ENCODE measurements around the gene SEMA6A. TPM values are rescaled to one million over a fixed set of nuclear protein-coding genes. Genes with fewer than 3 reads are reported as not detected.

Gene SEMA6A
- total and polyA plus RNA-seq, 7 donors: 4.9 to 55.7 (median 25.0) TPM

DNA sequence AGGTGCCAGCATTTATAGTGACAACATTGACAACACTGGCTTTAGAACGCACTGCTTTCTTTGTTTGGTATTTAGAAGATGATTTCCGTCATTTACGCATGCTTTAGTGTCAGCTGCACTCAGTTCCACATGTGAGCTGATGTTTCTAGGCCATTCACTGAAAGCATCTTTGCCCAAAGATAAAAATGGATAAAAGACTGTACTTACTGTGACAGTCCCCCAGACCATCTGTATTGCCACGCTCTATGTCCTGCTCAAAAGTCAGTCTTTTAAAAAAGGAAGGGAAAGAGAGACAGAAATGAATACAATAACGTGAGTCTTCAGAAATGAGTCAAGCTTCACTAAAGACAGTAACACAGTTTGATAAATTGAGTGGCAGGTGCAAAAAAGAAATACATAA, 99.3 kb downstream of the SEMA6A start:
- TF ChIP-seq POLR2A (IDR thresholded peaks at IDR 0.05) (no peak), EP300 (IDR thresholded peaks at IDR 0.05) (no peak), POLR2AphosphoS5 (IDR thresholded peaks at IDR 0.05) (no peak)
- TF ChIP-seq, protein P1, sequence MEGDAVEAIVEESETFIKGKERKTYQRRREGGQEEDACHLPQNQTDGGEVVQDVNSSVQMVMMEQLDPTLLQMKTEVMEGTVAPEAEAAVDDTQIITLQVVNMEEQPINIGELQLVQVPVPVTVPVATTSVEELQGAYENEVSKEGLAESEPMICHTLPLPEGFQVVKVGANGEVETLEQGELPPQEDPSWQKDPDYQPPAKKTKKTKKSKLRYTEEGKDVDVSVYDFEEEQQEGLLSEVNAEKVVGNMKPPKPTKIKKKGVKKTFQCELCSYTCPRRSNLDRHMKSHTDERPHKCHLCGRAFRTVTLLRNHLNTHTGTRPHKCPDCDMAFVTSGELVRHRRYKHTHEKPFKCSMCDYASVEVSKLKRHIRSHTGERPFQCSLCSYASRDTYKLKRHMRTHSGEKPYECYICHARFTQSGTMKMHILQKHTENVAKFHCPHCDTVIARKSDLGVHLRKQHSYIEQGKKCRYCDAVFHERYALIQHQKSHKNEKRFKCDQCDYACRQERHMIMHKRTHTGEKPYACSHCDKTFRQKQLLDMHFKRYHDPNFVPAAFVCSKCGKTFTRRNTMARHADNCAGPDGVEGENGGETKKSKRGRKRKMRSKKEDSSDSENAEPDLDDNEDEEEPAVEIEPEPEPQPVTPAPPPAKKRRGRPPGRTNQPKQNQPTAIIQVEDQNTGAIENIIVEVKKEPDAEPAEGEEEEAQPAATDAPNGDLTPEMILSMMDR (IDR thresholded peaks at IDR 0.05): no peak
- Histone ChIP-seq H3K36me3 (peaks cover 13 to 95% (median 31%) of the 10 kb centered on the region in 4 donors), H3K9me3 (no peaks in the 10 kb centered on the region), H3K27ac (no peak overlapping the region), H3K4me3 (no peak overlapping the region), H3K27me3 (no peaks in the 10 kb centered on the region), H3K4me1 (no peaks in the 10 kb centered on the region)
- WGBS, 2 donors: 81 to 93% methylated on average over 5 of the region's 5 CpGs
- intact Hi-C loops (cut with DNase I): no loop called here
- DNase-seq: no peak

DNA sequence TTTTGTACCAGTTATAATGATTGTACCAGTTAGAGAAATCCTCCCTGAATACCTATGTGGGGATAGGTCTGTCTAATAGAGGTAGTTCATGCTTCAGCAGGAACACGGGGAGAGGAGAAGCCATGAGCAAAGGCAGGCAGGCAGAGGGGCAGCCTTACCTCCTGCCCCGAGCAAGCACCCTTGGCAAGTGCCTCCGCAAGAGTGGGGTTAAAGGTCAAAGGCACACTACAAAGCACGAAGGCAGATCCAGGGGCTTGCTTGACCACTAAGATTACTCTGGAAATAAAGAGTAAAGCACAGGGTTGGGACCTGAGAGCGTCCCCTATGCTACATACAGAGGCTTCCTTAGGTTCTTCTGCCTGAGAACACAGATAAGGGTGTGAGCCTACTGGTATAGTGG, 100.9 kb downstream of the SEMA6A start:
- intact Hi-C loops (cut with DNase I): no loop called here
- Histone ChIP-seq H3K4me1 (no peaks in the 10 kb centered on the region), H3K36me3 (peaks cover 13 to 94% (median 22%) of the 10 kb centered on the region in 4 donors), H3K27me3 (no peaks in the 10 kb centered on the region), H3K27ac (no peak overlapping the region), H3K4me3 (no peak overlapping the region), H3K9me3 (no peaks in the 10 kb centered on the region)
- TF ChIP-seq, protein P1 (IDR thresholded peaks at IDR 0.05): no peak
- TF ChIP-seq EP300 (IDR thresholded peaks at IDR 0.05) (no peak), POLR2A (IDR thresholded peaks at IDR 0.05) (no peak), POLR2AphosphoS5 (IDR thresholded peaks at IDR 0.05) (no peak)
- DNase-seq: no peak
- WGBS, 2 donors: 79 to 84% methylated on average over 5 of the region's 5 CpGs

DNA sequence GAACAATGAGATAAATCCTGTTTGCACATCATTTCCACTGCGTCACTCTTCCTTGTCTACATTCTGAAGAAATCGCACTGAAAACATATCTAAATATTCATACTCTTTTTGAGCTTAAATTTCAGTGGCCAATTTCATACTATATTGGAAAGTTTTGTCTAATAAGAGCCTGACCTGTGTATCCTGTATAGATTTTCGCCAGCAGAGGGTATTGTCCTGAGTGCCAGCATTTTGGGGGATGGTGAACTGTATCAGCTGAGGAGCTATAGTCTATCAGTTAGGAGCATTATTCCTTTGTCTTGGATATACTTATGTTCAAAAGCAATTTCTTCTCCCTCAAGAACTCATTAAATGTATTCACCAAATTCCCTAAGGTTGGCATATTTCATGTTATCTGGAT, 102.3 kb downstream of the SEMA6A start:
- no peak overlapping the region for H3K27ac ChIP-seq
- no peaks in the 10 kb centered on the region for H3K4me1 ChIP-seq
- no peak overlapping the region for H3K4me3 ChIP-seq
- 64 to 75% methylated on average over 3 of the region's 3 CpGs for WGBS, 2 donors
- H3K36me3 ChIP-seq: peaks cover 6 to 96% (median 19%) of the 10 kb centered on the region in 4 donors
- intact Hi-C loops (cut with DNase I): no loop called here
- no peaks in the 10 kb centered on the region for H3K27me3 ChIP-seq
- no peak for TF ChIP-seq EP300 (IDR thresholded peaks at IDR 0.05)
- TF ChIP-seq POLR2A (IDR thresholded peaks at IDR 0.05): no peak
- TF ChIP-seq POLR2AphosphoS5 (IDR thresholded peaks at IDR 0.05): no peak
- TF ChIP-seq, protein P1 (IDR thresholded peaks at IDR 0.05): no peak
- H3K9me3 ChIP-seq: no peaks in the 10 kb centered on the region
- DNase-seq: no peak

DNA sequence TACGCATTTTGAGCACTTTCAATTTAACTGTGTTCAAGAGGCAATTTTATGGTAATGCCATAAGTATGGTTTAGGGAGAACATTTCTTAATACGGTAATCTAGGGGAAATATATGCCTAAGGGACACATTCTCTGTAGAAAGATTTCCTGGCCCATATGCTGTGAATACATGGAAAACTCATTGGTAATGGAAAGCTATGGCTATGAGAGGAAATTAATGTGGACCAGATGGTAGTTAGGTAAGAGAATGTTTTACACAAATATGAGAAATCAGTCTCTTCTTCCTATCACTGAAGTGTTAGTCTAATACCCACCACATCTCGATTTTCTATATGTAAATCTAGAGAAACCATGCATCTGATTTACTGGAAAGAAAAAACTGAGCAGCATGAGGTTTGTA, 105.0 kb downstream of the SEMA6A start:
- Histone ChIP-seq H3K27ac (no peak overlapping the region), H3K9me3 (no peaks in the 10 kb centered on the region), H3K4me1 (peaks cover 0 to 2% (median 1%) of the 10 kb centered on the region in 4 donors), H3K4me3 (no peak overlapping the region), H3K27me3 (no peaks in the 10 kb centered on the region), H3K36me3 (peaks cover 0 to 80% (median 9%) of the 10 kb centered on the region in 4 donors)
- intact Hi-C loops (cut with DNase I): no loop called here
- WGBS, 2 donors: 62 to 64% methylated on average over 3 of the region's 3 CpGs
- no peak for TF ChIP-seq POLR2A (IDR thresholded peaks at IDR 0.05)
- TF ChIP-seq POLR2AphosphoS5 (IDR thresholded peaks at IDR 0.05): no peak
- no peak for TF ChIP-seq EP300 (IDR thresholded peaks at IDR 0.05)
- TF ChIP-seq, protein P1 (IDR thresholded peaks at IDR 0.05): no peak
- no peak for DNase-seq

DNA sequence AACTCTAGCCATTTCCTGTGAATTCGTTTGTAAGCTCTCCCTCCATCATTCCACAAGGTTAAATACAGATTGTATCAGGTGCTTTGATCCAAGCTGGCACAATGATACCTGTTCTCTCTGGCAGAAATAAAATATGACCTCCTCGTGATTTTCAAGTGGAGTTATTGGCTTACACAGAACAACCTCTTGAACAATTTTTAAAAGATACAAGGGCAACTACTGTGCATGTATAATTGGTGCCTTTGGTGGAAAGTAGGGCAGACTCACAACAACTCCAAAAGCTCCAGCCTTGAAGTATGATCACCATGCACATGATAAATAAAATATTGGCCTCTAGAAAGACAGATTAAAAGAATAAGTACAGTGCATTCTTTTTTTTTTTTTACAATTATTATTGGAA, 106.0 kb downstream of the SEMA6A start:
- H3K36me3 ChIP-seq: peaks cover 0 to 69% (median 9%) of the 10 kb centered on the region in 4 donors
- intact Hi-C loops (cut with DNase I): no loop called here
- DNase-seq: no peak

More for the DNA sequence above, 106.0 kb downstream of the SEMA6A start:
- Histone ChIP-seq H3K4me3 (no peak overlapping the region), H3K27me3 (no peaks in the 10 kb centered on the region), H3K27ac (no peak overlapping the region), H3K9me3 (no peaks in the 10 kb centered on the region), H3K4me1 (peaks cover 0 to 13% (median 9%) of the 10 kb centered on the region in 4 donors)
- WGBS, 2 donors: 93 to 97% methylated on average over 2 of the region's 2 CpGs
- TF ChIP-seq EP300 (IDR thresholded peaks at IDR 0.05) (no peak), POLR2AphosphoS5 (IDR thresholded peaks at IDR 0.05) (no peak), POLR2A (IDR thresholded peaks at IDR 0.05) (no peak)
- TF ChIP-seq, protein P1 (IDR thresholded peaks at IDR 0.05): no peak

Data from sigmoid colon (tissue), 7 donors.